Hepatocyte (in vitro differentiated cells): Measurements from ENCODE around the gene PCDH8. TPM values are rescaled to one million over a fixed set of nuclear protein-coding genes. Genes with fewer than 3 reads are reported as not detected.
"Not testable (repeated sequence)": the region's sequence is repeated elsewhere in the genome, so short reads cannot be mapped to it uniquely, and the experiment has no call there.

Experiments used
- DNase-seq: peaks from one replicate; pipeline ENCODE4 v3.0.0-alpha.2; 2016; ENCODE audit warnings: low spot score
- H2AFZ ChIP-seq: fragments of 200-600 bp; sonication (generic); 2 replicates; pipeline ENCODE4 v1.6.0; 2016; ENCODE audit warnings: antibody characterized with exemption, mild to moderate bottlenecking
- H3K27ac ChIP-seq: fragments of 200-600 bp; sonication (generic); 2 replicates; pipeline ENCODE4 v1.5.1; 2016; ENCODE audit warnings: mild to moderate bottlenecking
- H3K27me3 ChIP-seq: fragments of 200-600 bp; sonication (generic); 2 replicates; pipeline ENCODE4 v1.6.1; 2016
- H3K36me3 ChIP-seq: fragments of 200-600 bp; sonication (generic); replicated peaks from 2 replicates; pipeline ENCODE4 v1.5.1; 2016; ENCODE audit warnings: low read depth; ENCODE audit not compliant: insufficient read depth
- H3K4me1 ChIP-seq: fragments of 200-600 bp; sonication (generic); 2 replicates; pipeline ENCODE4 v1.5.1; 2016; ENCODE audit warnings: mild to moderate bottlenecking, moderate library complexity; ENCODE audit not compliant: insufficient read depth
- H3K4me2 ChIP-seq: fragments of 200-600 bp; sonication (generic); 2 replicates; pipeline ENCODE4 v1.6.0; 2016
- H3K4me3 ChIP-seq: fragments of 200-600 bp; sonication (generic); 2 replicates; pipeline ENCODE4 v1.5.1; 2016; ENCODE audit warnings: mild to moderate bottlenecking
- H3K79me2 ChIP-seq: fragments of 200-600 bp; sonication (generic); 2 replicates; pipeline ENCODE4 v1.6.0; 2017; ENCODE audit warnings: mild to moderate bottlenecking
- H3K9me2 ChIP-seq: fragments of 200-600 bp; sonication (generic); replicated peaks from 2 replicates; pipeline ENCODE4 v1.6.0; 2017; ENCODE audit warnings: mild to moderate bottlenecking; ENCODE audit not compliant: insufficient read depth
- H3K9me3 ChIP-seq: fragments of 200-600 bp; sonication (generic); 2 replicates; pipeline ENCODE4 v1.5.1; 2016; ENCODE audit warnings: low read depth, mild to moderate bottlenecking
- H4K20me1 ChIP-seq: fragments of 200-600 bp; sonication (generic); 2 replicates; pipeline ENCODE4 v1.6.0; 2016; ENCODE audit warnings: mild to moderate bottlenecking; ENCODE audit not compliant: insufficient read depth, poor library complexity, severe bottlenecking
- EZH2 ChIP-seq: fragments of 200-600 bp; sonication (generic); IDR thresholded peaks from 2 replicates; pipeline ENCODE4 v1.6.1; 2016; ENCODE audit warnings: antibody characterized with exemption, mild to moderate bottlenecking, borderline replicate concordance
- EZH2phosphoT487 ChIP-seq: fragments of 200-600 bp; sonication (generic); IDR thresholded peaks from one replicate; pipeline ENCODE4 v1.6.1; 2018; ENCODE audit warnings: antibody characterized with exemption, mild to moderate bottlenecking, low read depth, moderate library complexity; ENCODE audit not compliant: unreplicated experiment, severe bottlenecking
- WGBS: methylation state at CpG from one replicate; pipeline ENCODE4 v1.1.6; 2016; ENCODE audit warnings: low lambda C conversion rate; ENCODE audit errors: missing lambda C conversion rate; 5-methylcytosine and 5-hydroxymethylcytosine counted together
- polyA plus RNA-seq: library from polyadenylated mRNA; unstranded; fragments of >200 nt; fragmentation: Nextera tagmentation; extraction: Ambion mirVana; gene quantifications from 2 replicates; pipeline ENCODE4 v1.2.1, GENCODE V29; 2016
- total RNA-seq: library from RNA; depleted of rRNA; stranded (reverse); fragments of >200 nt; gene quantifications from 2 replicates; pipeline ENCODE4 v1.2.3, GENCODE V29; 2014
- TF ChIP-seq, protein P1 (sequence below): fragments of 200-600 bp; sonication (generic); IDR thresholded peaks from 2 replicates; pipeline ENCODE4 v1.5.1; 2016; ENCODE audit warnings: antibody characterized with exemption, mild to moderate bottlenecking; ENCODE audit not compliant: poor library complexity

The PCDH8 gene
- total and polyA plus RNA-seq, 2 experiments from 2014 or later = 0.19 to 0.37 TPM

DNA sequence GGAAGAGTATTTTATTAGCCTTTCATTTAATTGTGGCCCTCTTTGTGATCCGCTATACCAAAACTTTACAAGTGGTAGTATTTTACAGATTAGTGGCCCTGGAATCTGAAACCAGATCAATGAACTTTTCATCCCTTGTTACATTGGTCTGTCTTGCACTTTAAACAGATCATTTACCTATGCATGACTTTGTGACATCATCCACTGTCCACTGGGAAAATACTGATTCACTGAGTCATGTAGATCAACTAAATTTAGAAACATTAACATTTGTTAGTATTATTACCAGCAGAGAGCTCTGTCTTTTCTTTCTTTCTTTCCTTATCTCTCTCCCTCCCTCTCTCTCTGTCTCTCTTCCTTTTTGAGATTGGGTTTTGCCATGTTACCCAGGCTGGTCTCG lies 17.5 kb downstream of the PCDH8 start:
- Histone ChIP-seq H3K4me2 (no peak overlapping the region), H3K9me3 (no peaks in the 10 kb centered on the region)
- WGBS = 82% methylated on average over 2 of the region's 2 CpGs

DNA sequence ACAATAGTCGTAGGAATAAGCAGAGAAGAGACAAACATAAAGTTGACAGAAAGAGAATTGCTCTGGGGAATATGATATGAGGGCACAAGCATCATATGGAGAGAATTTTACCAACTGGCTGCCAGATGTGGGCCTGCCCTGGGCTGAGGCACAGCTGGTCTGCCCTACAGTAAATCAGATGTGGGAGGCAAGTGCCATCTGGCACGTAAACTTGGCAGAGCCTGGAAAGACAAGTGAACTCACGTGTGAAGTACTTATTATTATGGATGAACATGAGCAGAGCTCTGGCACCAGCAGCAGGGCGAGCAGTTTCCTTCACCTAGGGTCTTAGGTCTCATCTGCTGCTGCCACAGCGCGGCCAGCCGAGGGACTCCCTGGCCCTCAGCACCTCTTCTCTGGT lies 20.6 kb downstream of the PCDH8 start:
- no peak overlapping the region for H2AFZ ChIP-seq
- H3K4me3 ChIP-seq = no peak overlapping the region
- H3K27ac ChIP-seq = no peak overlapping the region
- H3K9me2 ChIP-seq = no peaks in the 10 kb centered on the region
- H4K20me1 ChIP-seq = no peaks in the 10 kb centered on the region
- H3K9me3 ChIP-seq = no peaks in the 10 kb centered on the region
- WGBS = 73% methylated on average over 7 of the region's 7 CpGs
- H3K79me2 ChIP-seq = no peaks in the 10 kb centered on the region
- no peaks in the 10 kb centered on the region for H3K27me3 ChIP-seq
- DNase-seq = no peak
- TF ChIP-seq, protein P1, sequence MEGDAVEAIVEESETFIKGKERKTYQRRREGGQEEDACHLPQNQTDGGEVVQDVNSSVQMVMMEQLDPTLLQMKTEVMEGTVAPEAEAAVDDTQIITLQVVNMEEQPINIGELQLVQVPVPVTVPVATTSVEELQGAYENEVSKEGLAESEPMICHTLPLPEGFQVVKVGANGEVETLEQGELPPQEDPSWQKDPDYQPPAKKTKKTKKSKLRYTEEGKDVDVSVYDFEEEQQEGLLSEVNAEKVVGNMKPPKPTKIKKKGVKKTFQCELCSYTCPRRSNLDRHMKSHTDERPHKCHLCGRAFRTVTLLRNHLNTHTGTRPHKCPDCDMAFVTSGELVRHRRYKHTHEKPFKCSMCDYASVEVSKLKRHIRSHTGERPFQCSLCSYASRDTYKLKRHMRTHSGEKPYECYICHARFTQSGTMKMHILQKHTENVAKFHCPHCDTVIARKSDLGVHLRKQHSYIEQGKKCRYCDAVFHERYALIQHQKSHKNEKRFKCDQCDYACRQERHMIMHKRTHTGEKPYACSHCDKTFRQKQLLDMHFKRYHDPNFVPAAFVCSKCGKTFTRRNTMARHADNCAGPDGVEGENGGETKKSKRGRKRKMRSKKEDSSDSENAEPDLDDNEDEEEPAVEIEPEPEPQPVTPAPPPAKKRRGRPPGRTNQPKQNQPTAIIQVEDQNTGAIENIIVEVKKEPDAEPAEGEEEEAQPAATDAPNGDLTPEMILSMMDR = no peak
- no peak for TF ChIP-seq EZH2
- TF ChIP-seq EZH2phosphoT487 = no peak
- no peak overlapping the region for H3K4me2 ChIP-seq
- H3K36me3 ChIP-seq = no peaks in the 10 kb centered on the region
- no peaks in the 10 kb centered on the region for H3K4me1 ChIP-seq

More for the DNA sequence above, 17.5 kb downstream of the PCDH8 start:
- H4K20me1 ChIP-seq = no peaks in the 10 kb centered on the region
- H3K36me3 ChIP-seq = no peaks in the 10 kb centered on the region
- DNase-seq = no peak
- TF ChIP-seq, protein P1 = no peak
- TF ChIP-seq EZH2phosphoT487 (no peak), EZH2 (no peak)
- no peak overlapping the region for H3K27ac ChIP-seq
- H2AFZ ChIP-seq = no peak overlapping the region
- H3K79me2 ChIP-seq = no peaks in the 10 kb centered on the region
- H3K4me3 ChIP-seq = no peak overlapping the region
- no peaks in the 10 kb centered on the region for H3K4me1 ChIP-seq
- H3K27me3 ChIP-seq = no peaks in the 10 kb centered on the region
- no peaks in the 10 kb centered on the region for H3K9me2 ChIP-seq

DNA sequence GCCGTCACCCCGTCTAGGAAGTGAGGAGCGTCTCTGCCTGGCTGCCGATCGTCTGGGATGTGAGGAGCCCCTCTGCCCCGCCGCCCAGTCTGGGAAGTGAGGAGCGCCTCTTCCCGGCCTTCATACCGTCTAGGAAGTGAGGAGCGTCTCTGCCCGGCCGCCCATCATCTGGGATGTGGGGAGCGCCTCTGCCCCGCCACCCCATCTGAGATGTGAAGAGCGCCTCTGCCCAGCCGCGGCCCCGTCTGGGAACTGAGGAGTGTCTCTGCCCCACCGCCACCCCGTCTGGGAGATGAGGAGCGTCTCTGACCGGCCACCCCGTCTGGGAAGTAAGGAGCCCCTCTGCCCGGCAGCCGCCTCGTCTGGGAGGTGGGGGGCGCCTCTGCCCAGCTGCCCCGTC lies 30.6 kb downstream of the PCDH8 start:
- not testable (repeated sequence) for H3K4me3 ChIP-seq, H3K9me2 ChIP-seq, H2AFZ ChIP-seq, H3K79me2 ChIP-seq, H3K4me1 ChIP-seq, H3K36me3 ChIP-seq, H3K9me3 ChIP-seq, H3K27me3 ChIP-seq, H4K20me1 ChIP-seq, H3K27ac ChIP-seq, H3K4me2 ChIP-seq, DNase-seq
- 100% methylated on average over 6 of the region's 29 CpGs for whole genome bisulfite sequencing

DNA sequence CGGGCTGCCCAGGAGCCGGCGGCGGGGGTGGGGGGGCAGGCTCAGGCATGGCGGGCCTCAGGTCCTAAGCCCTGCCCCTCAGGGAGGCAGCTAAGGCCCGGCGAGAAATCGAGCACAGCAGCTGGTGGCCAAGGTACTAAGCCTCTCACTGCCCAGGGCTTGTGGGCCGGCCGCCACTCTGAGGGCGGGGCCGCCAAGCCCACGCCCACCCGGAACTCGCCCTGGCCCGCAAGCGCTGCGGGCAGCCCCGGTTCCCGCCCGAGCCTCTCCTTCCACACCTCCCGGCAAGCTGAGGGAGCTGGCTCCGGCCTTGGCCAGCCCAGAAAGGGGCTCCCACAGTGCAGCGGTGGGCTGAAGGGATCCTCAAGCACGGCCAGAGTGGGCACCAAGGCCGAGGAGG lies 33.1 kb downstream of the PCDH8 start:
- no peaks in the 10 kb centered on the region for H3K9me3 ChIP-seq

More for the DNA sequence above, 33.1 kb downstream of the PCDH8 start:
- no peak for TF ChIP-seq EZH2phosphoT487
- Histone ChIP-seq H3K27ac (no peak overlapping the region), H4K20me1 (no peaks in the 10 kb centered on the region), H2AFZ (no peak overlapping the region), H3K36me3 (no peaks in the 10 kb centered on the region), H3K4me3 (no peak overlapping the region), H3K4me1 (no peaks in the 10 kb centered on the region), H3K79me2 (no peaks in the 10 kb centered on the region), H3K4me2 (no peak overlapping the region), H3K9me2 (no peaks in the 10 kb centered on the region), H3K27me3 (no peaks in the 10 kb centered on the region)
- 92% methylated on average over 6 of the region's 26 CpGs for WGBS
- DNase-seq = no peak
